ENCODE data around the gene CDH13. TPM values are rescaled to one million over a fixed set of nuclear protein-coding genes. Genes with fewer than 3 reads are reported as not detected.

The CDH13 gene
- total RNA-seq, 2 experiments from 2014 or later: not detected

GRCh38 chr16:82792693-82793092 is 165.9 kb downstream of the CDH13 start:
- Histone ChIP-seq H3K36me3 (ENCODE audit: insufficient read depth, low read length) (no peaks in the 10 kb centered on the region), H3K4me2 (ENCODE audit: low read length) (no peak overlapping the region), H2AFZ (ENCODE audit: low read length) (no peak overlapping the region), H3K79me2 (ENCODE audit: insufficient read depth, low read depth, low read length) (no peaks in the 10 kb centered on the region), H3K27ac (ENCODE audit: low read depth, low read length, poor library complexity, severe bottlenecking) (no peak overlapping the region), H4K20me1 (ENCODE audit: insufficient read depth, low read length) (no peaks in the 10 kb centered on the region), H3K9me2 (ENCODE audit: insufficient read depth, low read length) (no peaks in the 10 kb centered on the region), H3K4me1 (ENCODE audit: insufficient read depth, low read length, poor library complexity, severe bottlenecking) (no peaks in the 10 kb centered on the region), H3K4me3 (ENCODE audit: low read depth, low read length, poor library complexity, severe bottlenecking) (no peak overlapping the region), H3K9me3 (ENCODE audit: low read length) (no peaks in the 10 kb centered on the region)
- intact Hi-C loops (cut with micrococcal nuclease; ENCODE audit: unreplicated experiment): no loop called here
- no peak for TF ChIP-seq CTCF (conservative IDR thresholded peaks at IDR 0.05; ENCODE audit: low read length)
- no peak for TF ChIP-seq EZH2phosphoT487 (IDR thresholded peaks at IDR 0.05; ENCODE audit: borderline replicate concordance, low read depth, low read length)
- CTCF ChIA-PET (ENCODE audit: unreplicated experiment): no interaction called here
- no peak for DNase-seq (ENCODE audit: low spot score)
- POLR2A ChIA-PET: no interaction called here
- BruUV-seq (replicated peaks): no TSS peak

DNA sequence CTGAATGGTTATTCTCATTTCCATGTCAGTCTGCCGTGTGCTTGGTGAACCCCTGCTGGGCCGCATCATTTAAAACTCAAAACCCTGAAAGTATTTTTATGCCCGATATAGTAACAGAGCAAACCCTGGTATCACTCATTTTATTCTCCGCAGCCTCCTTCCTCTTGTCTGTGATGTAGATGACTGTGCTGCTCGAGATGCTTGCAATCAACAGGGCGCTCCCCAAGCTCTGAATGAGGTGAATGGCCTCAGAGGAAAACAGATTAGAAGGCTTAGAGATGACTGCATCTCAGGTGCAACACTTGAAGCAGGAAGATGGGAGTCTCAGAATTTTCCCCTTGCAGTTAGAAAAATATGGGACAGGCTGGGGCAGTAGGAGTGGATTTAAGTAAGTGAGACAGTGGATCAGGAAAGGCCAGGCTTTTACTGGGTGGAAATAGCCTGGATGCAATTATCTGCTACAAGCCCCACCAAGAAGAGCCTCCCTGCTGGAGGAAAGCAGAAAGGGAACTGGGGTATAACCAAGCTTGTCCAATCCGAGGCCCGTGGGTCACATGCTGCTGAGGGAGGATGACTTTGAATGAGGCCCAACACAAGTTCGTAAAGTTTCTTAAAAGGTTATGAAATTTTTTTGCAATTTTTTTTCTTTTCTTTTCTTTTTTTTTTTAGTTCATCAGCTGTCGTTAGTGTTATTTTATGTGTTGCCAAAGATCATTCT is 166.9 kb downstream of the CDH13 start:
- ChIA-PET POLR2A (interaction anchor here (0.9 kb wide), 1 partner anchor 1054 kb away, joined by 3 read pairs; no protein-coding TSS in a partner anchor), CTCF (ENCODE audit: unreplicated experiment) (no interaction called here)

More for the DNA sequence above, 166.9 kb downstream of the CDH13 start:
- Histone ChIP-seq H3K9me2 (ENCODE audit: insufficient read depth, low read length) (no peaks in the 10 kb centered on the region), H3K27ac (ENCODE audit: low read depth, low read length, poor library complexity, severe bottlenecking) (no peak overlapping the region), H2AFZ (ENCODE audit: low read length) (no peak overlapping the region), H4K20me1 (ENCODE audit: insufficient read depth, low read length) (no peaks in the 10 kb centered on the region), H3K9me3 (ENCODE audit: low read length) (no peaks in the 10 kb centered on the region), H3K4me1 (ENCODE audit: insufficient read depth, low read length, poor library complexity, severe bottlenecking) (no peaks in the 10 kb centered on the region), H3K79me2 (ENCODE audit: insufficient read depth, low read depth, low read length) (no peaks in the 10 kb centered on the region), H3K36me3 (ENCODE audit: insufficient read depth, low read length) (no peaks in the 10 kb centered on the region), H3K4me3 (ENCODE audit: low read depth, low read length, poor library complexity, severe bottlenecking) (no peak overlapping the region), H3K4me2 (ENCODE audit: low read length) (no peak overlapping the region)
- BruUV-seq (replicated peaks): no TSS peak
- intact Hi-C loops (cut with micrococcal nuclease; ENCODE audit: unreplicated experiment): no loop called here
- no peak for DNase-seq (ENCODE audit: low spot score)
- TF ChIP-seq EZH2phosphoT487 (IDR thresholded peaks at IDR 0.05; ENCODE audit: borderline replicate concordance, low read depth, low read length) (no peak), CTCF (conservative IDR thresholded peaks at IDR 0.05; ENCODE audit: low read length) (no peak)

All from OCI-LY7 (cell line).